HEK293 (cell line): ENCODE measurements around the gene PRDM5.

Experiments used
- CTCF ChIA-PET: fragments of 350-600 bp; formaldehyde crosslinking; extraction: SDS; loops from one replicate; lab custom pipeline; 2021; ENCODE audit warnings: antibody characterized with exemption; lab: Yijun Ruan, JAX
- POLR2A ChIA-PET: fragments of 300-600 bp; formaldehyde crosslinking; extraction: SDS; loops from one replicate; lab custom pipeline; 2020; ENCODE audit warnings: antibody characterized with exemption, inconsistent platforms; lab: Yijun Ruan, JAX
- H3K27ac ChIP-seq: fragments of 200-500 bp; sonication (Bioruptor generic); 2 replicates; pipeline ENCODE4 v1.5.1; 2014; ENCODE audit warnings: low read depth, low read length, control low read depth, inconsistent platforms; ENCODE audit errors: extremely low read depth
- H3K36me3 ChIP-seq, 2 experiments: fragments of 200-500 bp in 1 of 2; sonication (Bioruptor generic) in 1 of 2; 1 replicate in 1 of 2; 2 replicates in 1 of 2; pipeline ENCODE4 v1.5.1; 2014 to 2017; ENCODE audit warnings: inconsistent platforms in 2 of 2, low read length in 2 of 2; ENCODE audit not compliant: control insufficient read depth in 2 of 2, insufficient read depth in 1 of 2
- H3K4me1 ChIP-seq: fragments of 200-500 bp; sonication (Bioruptor generic); 2 replicates; pipeline ENCODE4 v1.5.1; 2014; ENCODE audit warnings: mild to moderate bottlenecking, low read length, inconsistent platforms; ENCODE audit not compliant: control insufficient read depth, insufficient read depth
- H3K4me3 ChIP-seq: 2 replicates; pipeline ENCODE4 v1.5.1; 2011; ENCODE audit warnings: low read depth, mild to moderate bottlenecking, control low read depth, low read length, moderate library complexity
- H3K9me3 ChIP-seq: fragments of 200-500 bp; sonication (Bioruptor generic); 2 replicates; pipeline ENCODE4 v1.5.1; 2014; ENCODE audit warnings: low read depth, low read length, inconsistent platforms; ENCODE audit not compliant: control insufficient read depth, insufficient read depth
- HIC1 ChIP-seq: fragments of 450-650 bp; formaldehyde crosslinking; IDR thresholded peaks from 2 replicates; pipeline ENCODE4 v1.5.1; 2016; ENCODE audit warnings: missing biosample characterization, missing genetic modification characterization
- KLF10 ChIP-seq: fragments of 450-650 bp; IDR thresholded peaks from 2 replicates; pipeline ENCODE4 v1.5.1; 2018; ENCODE audit warnings: missing biosample characterization, mild to moderate bottlenecking, missing genetic modification characterization
- SP7 ChIP-seq: fragments of 450-650 bp; formaldehyde crosslinking; IDR thresholded peaks from 2 replicates; pipeline ENCODE4 v1.5.1; 2016; ENCODE audit warnings: missing biosample characterization, missing genetic modification characterization
- YY1 ChIP-seq: fragments of 450-650 bp; formaldehyde crosslinking; IDR thresholded peaks from 2 replicates; pipeline ENCODE4 v1.5.1; 2018; ENCODE audit warnings: missing biosample characterization, missing genetic modification characterization
- ZFP41 ChIP-seq: fragments of 450-650 bp; formaldehyde crosslinking; IDR thresholded peaks from 2 replicates; pipeline ENCODE4 v1.5.1; 2016; ENCODE audit warnings: missing biosample characterization, missing genetic modification characterization, borderline replicate concordance
- ZFP69B ChIP-seq: fragments of 450-650 bp; formaldehyde crosslinking; IDR thresholded peaks from 2 replicates; pipeline ENCODE4 v1.5.1; 2016; ENCODE audit warnings: missing biosample characterization, missing genetic modification characterization
- ZNF132 ChIP-seq: fragments of 450-650 bp; formaldehyde crosslinking; IDR thresholded peaks from 2 replicates; pipeline ENCODE4 v1.5.1; 2017; ENCODE audit warnings: missing biosample characterization, missing genetic modification characterization, borderline replicate concordance
- ZNF148 ChIP-seq: fragments of 450-650 bp; formaldehyde crosslinking; IDR thresholded peaks from 2 replicates; pipeline ENCODE4 v1.5.0; 2017; ENCODE audit warnings: missing biosample characterization, missing genetic modification characterization, borderline replicate concordance
- ZNF202 ChIP-seq: fragments of 450-650 bp; formaldehyde crosslinking; IDR thresholded peaks from 2 replicates; pipeline ENCODE4 v1.5.1; 2016; ENCODE audit warnings: missing biosample characterization, missing genetic modification characterization, borderline replicate concordance
- ZNF24 ChIP-seq: fragments of 450-650 bp; formaldehyde crosslinking; IDR thresholded peaks from 2 replicates; pipeline ENCODE4 v1.5.1; 2016; ENCODE audit warnings: missing biosample characterization, missing genetic modification characterization
- ZNF302 ChIP-seq: fragments of 450-650 bp; formaldehyde crosslinking; IDR thresholded peaks from 2 replicates; pipeline ENCODE4 v1.5.1; 2016; ENCODE audit warnings: missing biosample characterization, missing genetic modification characterization, low read depth
- ZNF362 ChIP-seq: fragments of 450-650 bp; formaldehyde crosslinking; IDR thresholded peaks from 2 replicates; pipeline ENCODE4 v1.5.1; 2016; ENCODE audit warnings: missing biosample characterization, missing genetic modification characterization
- ZNF366 ChIP-seq: fragments of 450-650 bp; formaldehyde crosslinking; conservative IDR thresholded peaks from 2 replicates; pipeline ENCODE4 v1.5.1; 2016; ENCODE audit warnings: missing biosample characterization, missing genetic modification characterization
- ZNF391 ChIP-seq: fragments of 450-650 bp; formaldehyde crosslinking; IDR thresholded peaks from 2 replicates; pipeline ENCODE4 v1.5.1; 2016; ENCODE audit warnings: low read depth, missing biosample characterization, missing genetic modification characterization, borderline replicate concordance
- ZNF423 ChIP-seq: fragments of 450-650 bp; formaldehyde crosslinking; IDR thresholded peaks from 2 replicates; pipeline ENCODE4 v1.5.1; 2016; ENCODE audit warnings: missing biosample characterization, missing genetic modification characterization
- ZNF426 ChIP-seq: fragments of 450-650 bp; formaldehyde crosslinking; IDR thresholded peaks from 2 replicates; pipeline ENCODE4 v1.5.1; 2017; ENCODE audit warnings: missing biosample characterization, missing genetic modification characterization, mild to moderate bottlenecking, inconsistent platforms, moderate library complexity
- ZNF518A ChIP-seq: fragments of 450-650 bp; formaldehyde crosslinking; conservative IDR thresholded peaks from 2 replicates; pipeline ENCODE4 v1.5.1; 2016; ENCODE audit warnings: low read depth, missing biosample characterization, missing genetic modification characterization
- ZNF529 ChIP-seq: fragments of 450-650 bp; formaldehyde crosslinking; IDR thresholded peaks from 2 replicates; pipeline ENCODE4 v1.5.1; 2017; ENCODE audit warnings: missing genetic modification characterization, missing biosample characterization; ENCODE audit not compliant: insufficient replicate concordance
- ZNF544 ChIP-seq: fragments of 450-650 bp; formaldehyde crosslinking; IDR thresholded peaks from 2 replicates; pipeline ENCODE4 v1.5.0; 2017; ENCODE audit warnings: missing biosample characterization, missing genetic modification characterization
- ZNF768 ChIP-seq: fragments of 450-650 bp; formaldehyde crosslinking; IDR thresholded peaks from 2 replicates; pipeline ENCODE4 v1.5.1; 2018; ENCODE audit warnings: missing biosample characterization, mild to moderate bottlenecking, missing genetic modification characterization
- ZNF777 ChIP-seq: fragments of 450-650 bp; formaldehyde crosslinking; IDR thresholded peaks from 2 replicates; pipeline ENCODE4 v1.5.1; 2017; ENCODE audit warnings: missing biosample characterization, missing genetic modification characterization, borderline replicate concordance
- ZSCAN23 ChIP-seq: fragments of 450-650 bp; formaldehyde crosslinking; IDR thresholded peaks from 2 replicates; pipeline ENCODE4 v1.5.1; 2016; ENCODE audit warnings: missing biosample characterization, missing genetic modification characterization
- ZSCAN30 ChIP-seq: fragments of 450-650 bp; IDR thresholded peaks from 2 replicates; pipeline ENCODE4 v1.5.1; 2018; ENCODE audit warnings: missing biosample characterization, mild to moderate bottlenecking, missing genetic modification characterization, moderate library complexity

The PRDM5 gene

GRCh38 chr4:120731561-120731960, 191.0 kb downstream of the PRDM5 start (continued):
- TF ChIP-seq ZNF24 (tag by site-specific recombination), result no peak
- TF ChIP-seq ZNF768 (tag by site-specific recombination), result no peak
- TF ChIP-seq ZNF518A, result no peak
- TF ChIP-seq ZNF202 (tag by site-specific recombination), result no peak

- H3K36me3 ChIP-seq, result no peaks in the 10 kb centered on the region
- no peak overlapping the region for H3K4me3 ChIP-seq
- CTCF ChIA-PET, result no interaction called here
- H3K4me1 ChIP-seq, result no peaks in the 10 kb centered on the region
- POLR2A ChIA-PET, result no interaction called here
- H3K9me3 ChIP-seq, result no peaks in the 10 kb centered on the region
- no peak overlapping the region for H3K27ac ChIP-seq
- TF ChIP-seq ZNF132 (tag by site-specific recombination) (no peak), ZSCAN30 (tag by site-specific recombination) (no peak), ZNF529 (tag by site-specific recombination) (no peak), ZNF362 (tag by site-specific recombination) (no peak), ZNF423 (tag by site-specific recombination) (no peak), ZFP69B (tag by site-specific recombination) (no peak), ZNF366 (tag by site-specific recombination) (no peak), ZNF391 (no peak), ZNF426 (tag by site-specific recombination) (no peak), YY1 (tag by site-specific recombination) (no peak), ZSCAN23 (no peak), ZFP41 (tag by site-specific recombination) (no peak), KLF10 (tag by site-specific recombination) (no peak), ZNF302 (no peak), ZNF148 (tag by site-specific recombination) (no peak), SP7 (tag by site-specific recombination) (no peak), HIC1 (tag by site-specific recombination) (no peak), ZNF544 (tag by site-specific recombination) (no peak), ZNF777 (tag by site-specific recombination) (no peak)
Observed at GRCh38 chr4:120730777-120731320, 191.7 kb downstream of the PRDM5 start.
